GM19023 (cell line): ENCODE results near the gene MAB21L4.
"Not testable (repeated sequence)": the region's sequence is repeated elsewhere in the genome, so short reads cannot be mapped to it uniquely, and the experiment has no call there.

Experiments
- ATAC-seq: cut with Tn5 transposase; IDR thresholded peaks from one replicate; pipeline ENCODE4 v1.9.1; 2021; ENCODE audit warnings: mild to moderate bottlenecking, moderate library complexity; ENCODE audit not compliant: unreplicated experiment

MAB21L4 gene

DNA sequence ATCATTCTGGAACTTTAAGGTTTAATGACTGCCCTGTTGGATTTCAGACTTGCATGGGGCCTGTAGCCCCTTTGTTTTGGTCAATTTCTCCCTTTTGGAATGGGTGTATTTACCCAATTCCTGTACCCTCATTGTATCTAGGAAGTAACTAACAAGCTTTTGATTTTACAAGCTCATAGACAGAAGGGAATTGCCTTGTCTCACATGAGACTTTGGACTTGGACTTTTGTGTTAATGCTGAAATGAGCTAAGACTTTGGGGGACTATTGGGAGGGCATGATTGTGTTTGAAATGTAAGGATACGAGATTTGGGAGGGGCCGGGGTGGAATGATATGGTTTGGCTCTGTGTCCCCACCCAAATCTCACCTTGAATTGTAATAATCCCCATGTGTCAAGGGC is 49.6 kb downstream of the MAB21L4 start:
- not testable (repeated sequence) for ATAC-seq

GRCh38 chr2:240840435-240841060 is 55.4 kb downstream of the MAB21L4 start:
- no peak for ATAC-seq

GRCh38 chr2:240839152-240840143 is 56.5 kb downstream of the MAB21L4 start:
- ATAC-seq = no peak

- ATAC-seq = no peak
Measured at GRCh38 chr2:240837621-240838020, 58.3 kb downstream of the MAB21L4 start.

- ATAC-seq = no peak
Measured at GRCh38 chr2:240836781-240837467, 59.0 kb downstream of the MAB21L4 start.
